ENCODE data around the gene CC2D2B. TPM values are rescaled to one million over a fixed set of nuclear protein-coding genes. Genes with fewer than 3 reads are reported as not detected.

The CC2D2B gene
- total RNA-seq, 3 donors from 2014 or later: 0.96 to 2.9 (median 2.0) TPM

- H3K9me3 ChIP-seq: no peaks in the 10 kb centered on the region
- H3K36me3 ChIP-seq: no peaks in the 10 kb centered on the region
- no peaks in the 10 kb centered on the region for H3K27me3 ChIP-seq
- no peak overlapping the region for H3K27ac ChIP-seq
- DNase-seq (ENCODE audit: low spot score in 2 of 2): no peak
- TF ChIP-seq CTCF (IDR thresholded peaks at IDR 0.05): no peak
- TF ChIP-seq POLR2A (IDR thresholded peaks at IDR 0.05): no peak
- no peak for TF ChIP-seq POLR2AphosphoS5 (IDR thresholded peaks at IDR 0.05)
- intact Hi-C loops (cut with DNase I; ENCODE audit: low total_unique reads): no loop called here
- H3K4me3 ChIP-seq: no peak overlapping the region
- no peaks in the 10 kb centered on the region for H3K4me1 ChIP-seq
These were observed 106.2 kb downstream of the CC2D2B start for GRCh38 chr10:96013956-96014355.

GRCh38 chr10:96014473-96015102 is 106.8 kb downstream of the CC2D2B start:
- no peak for TF ChIP-seq POLR2AphosphoS5 (IDR thresholded peaks at IDR 0.05)
- TF ChIP-seq POLR2A (IDR thresholded peaks at IDR 0.05): no peak
- TF ChIP-seq CTCF (IDR thresholded peaks at IDR 0.05): no peak
- Histone ChIP-seq H3K4me3 (no peak overlapping the region), H3K27ac (no peak overlapping the region), H3K9me3 (no peaks in the 10 kb centered on the region), H3K4me1 (no peaks in the 10 kb centered on the region), H3K36me3 (no peaks in the 10 kb centered on the region), H3K27me3 (no peaks in the 10 kb centered on the region)
- intact Hi-C loops (cut with DNase I; ENCODE audit: low total_unique reads): no loop called here
- DNase-seq (ENCODE audit: low spot score in 2 of 2): no peak

GRCh38 chr10:96017191-96017687 is 109.5 kb downstream of the CC2D2B start:
- no peak for DNase-seq (ENCODE audit: low spot score in 2 of 2)

GRCh38 chr10:96021332-96021731 is 113.6 kb downstream of the CC2D2B start:
- H3K27me3 ChIP-seq: no peaks in the 10 kb centered on the region
- H3K4me3 ChIP-seq: no peak overlapping the region
- H3K27ac ChIP-seq: no peak overlapping the region
- no peak for DNase-seq (ENCODE audit: low spot score in 2 of 2)
- no peaks in the 10 kb centered on the region for H3K36me3 ChIP-seq
- H3K4me1 ChIP-seq: no peaks in the 10 kb centered on the region
- intact Hi-C loops (cut with DNase I; ENCODE audit: low total_unique reads): no loop called here
- no peak for TF ChIP-seq POLR2A (IDR thresholded peaks at IDR 0.05)
- no peak for TF ChIP-seq POLR2AphosphoS5 (IDR thresholded peaks at IDR 0.05)
- TF ChIP-seq CTCF (IDR thresholded peaks at IDR 0.05): no peak
- no peaks in the 10 kb centered on the region for H3K9me3 ChIP-seq

More at GRCh38 chr10:96017191-96017687, 109.5 kb downstream of the CC2D2B start:
- TF ChIP-seq CTCF (IDR thresholded peaks at IDR 0.05): peak; percentile 9 to 63 (median 43)
- no peak for TF ChIP-seq POLR2A (IDR thresholded peaks at IDR 0.05)
- Histone ChIP-seq H3K4me3 (no peak overlapping the region), H3K27me3 (no peaks in the 10 kb centered on the region), H3K27ac (no peak overlapping the region), H3K36me3 (no peaks in the 10 kb centered on the region), H3K4me1 (no peaks in the 10 kb centered on the region), H3K9me3 (no peaks in the 10 kb centered on the region)
- intact Hi-C loops (cut with DNase I; ENCODE audit: low total_unique reads): no loop called here

- intact Hi-C loops (cut with DNase I; ENCODE audit: low total_unique reads): no loop called here
- H3K4me3 ChIP-seq: no peak overlapping the region
- no peaks in the 10 kb centered on the region for H3K9me3 ChIP-seq
- no peak for DNase-seq (ENCODE audit: low spot score in 2 of 2)
- H3K27me3 ChIP-seq: no peaks in the 10 kb centered on the region
- TF ChIP-seq POLR2A (IDR thresholded peaks at IDR 0.05) (no peak), CTCF (IDR thresholded peaks at IDR 0.05) (no peak), POLR2AphosphoS5 (IDR thresholded peaks at IDR 0.05) (no peak)
- H3K27ac ChIP-seq: no peak overlapping the region
- no peaks in the 10 kb centered on the region for H3K36me3 ChIP-seq
- no peaks in the 10 kb centered on the region for H3K4me1 ChIP-seq
These were observed 115.0 kb downstream of the CC2D2B start for GRCh38 chr10:96022739-96023138.

All from breast epithelium (tissue), 4 donors.